ENCODE results near the gene FLNB.

FLNB gene

GRCh38 chr3:58090351-58090750 is 82.1 kb downstream of the FLNB start:
- Histone ChIP-seq H3K27me3 (ENCODE audit: insufficient read depth, poor library complexity, severe bottlenecking) (no peaks in the 10 kb centered on the region), H3K4me1 (ENCODE audit: insufficient read depth, poor library complexity, severe bottlenecking) (peaks cover 21% of the 10 kb centered on the region), H3K27ac (ENCODE audit: poor library complexity, severe bottlenecking) (no peak overlapping the region), H3K4me3 (ENCODE audit: severe bottlenecking) (no peak overlapping the region), H3K9me3 (ENCODE audit: severe bottlenecking) (no peaks in the 10 kb centered on the region), H3K36me3 (ENCODE audit: low read depth) (peaks cover 100% of the 10 kb centered on the region)
- TF ChIP-seq, protein P1, sequence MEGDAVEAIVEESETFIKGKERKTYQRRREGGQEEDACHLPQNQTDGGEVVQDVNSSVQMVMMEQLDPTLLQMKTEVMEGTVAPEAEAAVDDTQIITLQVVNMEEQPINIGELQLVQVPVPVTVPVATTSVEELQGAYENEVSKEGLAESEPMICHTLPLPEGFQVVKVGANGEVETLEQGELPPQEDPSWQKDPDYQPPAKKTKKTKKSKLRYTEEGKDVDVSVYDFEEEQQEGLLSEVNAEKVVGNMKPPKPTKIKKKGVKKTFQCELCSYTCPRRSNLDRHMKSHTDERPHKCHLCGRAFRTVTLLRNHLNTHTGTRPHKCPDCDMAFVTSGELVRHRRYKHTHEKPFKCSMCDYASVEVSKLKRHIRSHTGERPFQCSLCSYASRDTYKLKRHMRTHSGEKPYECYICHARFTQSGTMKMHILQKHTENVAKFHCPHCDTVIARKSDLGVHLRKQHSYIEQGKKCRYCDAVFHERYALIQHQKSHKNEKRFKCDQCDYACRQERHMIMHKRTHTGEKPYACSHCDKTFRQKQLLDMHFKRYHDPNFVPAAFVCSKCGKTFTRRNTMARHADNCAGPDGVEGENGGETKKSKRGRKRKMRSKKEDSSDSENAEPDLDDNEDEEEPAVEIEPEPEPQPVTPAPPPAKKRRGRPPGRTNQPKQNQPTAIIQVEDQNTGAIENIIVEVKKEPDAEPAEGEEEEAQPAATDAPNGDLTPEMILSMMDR (IDR thresholded peaks at IDR 0.05; ENCODE audit: poor library complexity, severe bottlenecking) = no peak
- ATAC-seq (ENCODE audit: low read depth) (no peak), DNase-seq (ENCODE audit: low spot score) (no peak)

DNA sequence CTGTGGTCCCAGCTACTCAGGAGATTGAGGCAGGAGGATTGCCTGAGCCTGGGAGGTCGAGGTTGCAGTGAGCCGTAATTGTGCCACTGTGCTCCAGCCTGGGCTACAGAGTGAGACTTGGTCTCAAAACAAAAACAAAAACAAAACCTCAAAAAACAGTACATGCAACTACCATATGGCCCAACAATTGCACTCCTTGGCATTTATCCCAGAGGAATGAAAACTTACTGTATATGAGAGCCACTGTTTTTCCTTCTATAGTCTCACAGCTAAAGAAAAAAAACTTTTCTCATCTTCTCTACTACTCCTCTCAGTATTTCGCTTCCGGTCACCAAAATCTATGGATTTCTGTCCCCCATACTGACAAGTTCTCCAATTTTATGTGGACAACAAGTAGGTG is 84.3 kb downstream of the FLNB start:
- TF ChIP-seq, protein P1 (IDR thresholded peaks at IDR 0.05; ENCODE audit: poor library complexity, severe bottlenecking) = no peak
- peak overlapping the region; percentile 43 for H3K27ac ChIP-seq (ENCODE audit: poor library complexity, severe bottlenecking)
- DNase-seq (ENCODE audit: low spot score) = no peak

DNA sequence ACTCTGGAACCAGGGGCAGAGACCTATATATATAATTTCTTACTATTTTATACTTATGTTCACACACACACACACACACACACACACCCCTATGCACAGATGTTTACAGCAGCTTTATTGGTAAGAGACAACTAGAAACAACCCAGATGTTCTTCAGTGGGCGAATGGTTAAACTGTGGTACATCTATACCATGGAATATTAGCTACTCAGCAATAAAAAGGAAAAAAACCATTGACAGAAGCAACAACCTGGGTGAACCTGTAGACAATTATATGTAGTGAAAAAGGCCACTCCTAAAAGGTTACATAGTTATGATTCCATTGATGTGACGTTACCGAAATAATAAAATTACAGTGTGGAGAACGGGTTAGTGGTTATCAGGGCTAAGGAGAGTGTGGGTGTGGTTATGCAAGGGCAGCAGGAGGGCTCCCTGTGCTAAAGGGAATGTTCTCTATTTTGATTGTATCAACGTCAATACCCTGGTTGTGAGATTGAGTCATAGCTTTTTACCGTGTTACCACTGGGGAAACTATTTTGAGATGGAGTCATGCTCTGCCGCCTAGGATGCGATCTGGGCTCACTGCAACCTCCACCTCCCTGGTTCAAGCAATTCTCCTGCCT is 85.5 kb downstream of the FLNB start:
- Histone ChIP-seq H3K27me3 (ENCODE audit: insufficient read depth, poor library complexity, severe bottlenecking) (no peaks in the 10 kb centered on the region), H3K36me3 (ENCODE audit: low read depth) (peaks cover 100% of the 10 kb centered on the region), H3K4me1 (ENCODE audit: insufficient read depth, poor library complexity, severe bottlenecking) (peaks cover 21% of the 10 kb centered on the region), H3K27ac (ENCODE audit: poor library complexity, severe bottlenecking) (peak overlapping the region; percentile 43), H3K9me3 (ENCODE audit: severe bottlenecking) (no peaks in the 10 kb centered on the region), H3K4me3 (ENCODE audit: severe bottlenecking) (no peak overlapping the region)
- DNase-seq (ENCODE audit: low spot score) (no peak), ATAC-seq (ENCODE audit: low read depth) (peak; percentile 80)
- TF ChIP-seq, protein P1 (IDR thresholded peaks at IDR 0.05; ENCODE audit: poor library complexity, severe bottlenecking) = no peak

More for the DNA sequence above, 84.3 kb downstream of the FLNB start:
- Histone ChIP-seq H3K4me1 (ENCODE audit: insufficient read depth, poor library complexity, severe bottlenecking) (peaks cover 21% of the 10 kb centered on the region), H3K36me3 (ENCODE audit: low read depth) (peaks cover 100% of the 10 kb centered on the region), H3K4me3 (ENCODE audit: severe bottlenecking) (no peak overlapping the region), H3K27me3 (ENCODE audit: insufficient read depth, poor library complexity, severe bottlenecking) (no peaks in the 10 kb centered on the region), H3K9me3 (ENCODE audit: severe bottlenecking) (no peaks in the 10 kb centered on the region)
- ATAC-seq (ENCODE audit: low read depth) = no peak

GRCh38 chr3:58094657-58095056 is 86.4 kb downstream of the FLNB start:
- peaks cover 100% of the 10 kb centered on the region for H3K36me3 ChIP-seq (ENCODE audit: low read depth)
- TF ChIP-seq, protein P1 (IDR thresholded peaks at IDR 0.05; ENCODE audit: poor library complexity, severe bottlenecking) = no peak
- H3K9me3 ChIP-seq (ENCODE audit: severe bottlenecking) = no peaks in the 10 kb centered on the region
- DNase-seq (ENCODE audit: low spot score) (no peak), ATAC-seq (ENCODE audit: low read depth) (no peak)
- peak overlapping the region; percentile 43 for H3K27ac ChIP-seq (ENCODE audit: poor library complexity, severe bottlenecking)
- H3K4me3 ChIP-seq (ENCODE audit: severe bottlenecking) = no peak overlapping the region
- peaks cover 21% of the 10 kb centered on the region for H3K4me1 ChIP-seq (ENCODE audit: insufficient read depth, poor library complexity, severe bottlenecking)
- H3K27me3 ChIP-seq (ENCODE audit: insufficient read depth, poor library complexity, severe bottlenecking) = no peaks in the 10 kb centered on the region

DNA sequence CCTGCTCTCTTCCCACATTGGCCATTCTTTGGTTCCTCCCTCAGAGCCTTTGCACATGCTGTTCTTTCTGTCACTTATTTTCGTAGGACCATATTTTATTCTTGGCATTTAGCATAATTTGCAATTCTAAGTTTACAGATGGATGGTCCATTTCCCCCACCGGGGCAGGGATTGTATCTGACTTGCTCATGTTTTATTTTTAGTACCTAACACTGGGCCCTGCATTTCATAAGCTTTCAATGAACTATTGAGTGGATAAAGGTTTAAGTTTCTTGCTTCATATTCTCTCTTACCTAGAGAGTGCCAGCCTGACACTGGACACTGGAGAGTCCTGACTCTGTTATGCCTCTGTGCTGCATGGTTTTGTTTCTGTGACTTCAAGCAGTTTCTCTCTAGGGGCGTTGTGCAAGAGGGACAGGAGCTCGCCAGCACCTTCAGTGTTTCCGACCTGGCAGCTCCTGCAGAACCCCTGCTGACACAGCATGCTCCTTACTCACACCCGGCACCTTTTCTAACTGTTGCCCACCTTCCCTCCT is 87.4 kb downstream of the FLNB start:
- ATAC-seq (ENCODE audit: low read depth) (no peak), DNase-seq (ENCODE audit: low spot score) (no peak)
- peaks cover 15% of the 10 kb centered on the region for H3K4me1 ChIP-seq (ENCODE audit: insufficient read depth, poor library complexity, severe bottlenecking)
- peak overlapping the region; percentile 43 for H3K27ac ChIP-seq (ENCODE audit: poor library complexity, severe bottlenecking)
- peaks cover 97% of the 10 kb centered on the region for H3K36me3 ChIP-seq (ENCODE audit: low read depth)
- H3K9me3 ChIP-seq (ENCODE audit: severe bottlenecking) = no peaks in the 10 kb centered on the region
- H3K27me3 ChIP-seq (ENCODE audit: insufficient read depth, poor library complexity, severe bottlenecking) = no peaks in the 10 kb centered on the region
- TF ChIP-seq, protein P1 (IDR thresholded peaks at IDR 0.05; ENCODE audit: poor library complexity, severe bottlenecking) = no peak
- no peak overlapping the region for H3K4me3 ChIP-seq (ENCODE audit: severe bottlenecking)
